ENCODE data around the gene ARL2.

Gene ARL2

DNA sequence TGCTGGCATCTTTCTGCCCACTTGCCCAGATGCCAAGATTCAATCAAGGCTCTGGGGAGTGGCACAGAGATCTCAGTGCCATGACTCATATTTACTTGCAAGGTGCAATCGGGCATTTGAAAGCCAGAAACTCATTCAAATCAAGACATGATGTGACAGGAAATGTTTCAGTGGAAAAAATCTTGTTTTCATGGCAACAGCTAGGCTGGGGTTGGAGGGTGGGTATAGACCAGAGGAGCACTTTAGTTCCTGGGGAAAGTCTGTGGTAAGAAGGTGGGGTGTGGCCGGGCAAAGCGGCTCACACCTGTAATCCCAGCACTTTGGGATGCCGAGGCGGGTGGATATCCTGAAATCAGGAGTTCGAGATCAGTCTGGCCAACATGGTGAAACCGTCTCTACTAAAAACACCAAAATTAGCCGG lies 43.2 kb upstream of the ARL2 start:
- peaks cover 13% of the 10 kb centered on the region for H3F3A ChIP-seq (ENCODE audit: control insufficient read depth, insufficient read depth)
- TF ChIP-seq, protein P1, sequence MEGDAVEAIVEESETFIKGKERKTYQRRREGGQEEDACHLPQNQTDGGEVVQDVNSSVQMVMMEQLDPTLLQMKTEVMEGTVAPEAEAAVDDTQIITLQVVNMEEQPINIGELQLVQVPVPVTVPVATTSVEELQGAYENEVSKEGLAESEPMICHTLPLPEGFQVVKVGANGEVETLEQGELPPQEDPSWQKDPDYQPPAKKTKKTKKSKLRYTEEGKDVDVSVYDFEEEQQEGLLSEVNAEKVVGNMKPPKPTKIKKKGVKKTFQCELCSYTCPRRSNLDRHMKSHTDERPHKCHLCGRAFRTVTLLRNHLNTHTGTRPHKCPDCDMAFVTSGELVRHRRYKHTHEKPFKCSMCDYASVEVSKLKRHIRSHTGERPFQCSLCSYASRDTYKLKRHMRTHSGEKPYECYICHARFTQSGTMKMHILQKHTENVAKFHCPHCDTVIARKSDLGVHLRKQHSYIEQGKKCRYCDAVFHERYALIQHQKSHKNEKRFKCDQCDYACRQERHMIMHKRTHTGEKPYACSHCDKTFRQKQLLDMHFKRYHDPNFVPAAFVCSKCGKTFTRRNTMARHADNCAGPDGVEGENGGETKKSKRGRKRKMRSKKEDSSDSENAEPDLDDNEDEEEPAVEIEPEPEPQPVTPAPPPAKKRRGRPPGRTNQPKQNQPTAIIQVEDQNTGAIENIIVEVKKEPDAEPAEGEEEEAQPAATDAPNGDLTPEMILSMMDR (IDR thresholded peaks at IDR 0.05; ENCODE audit: low read depth, low read length, poor library complexity, severe bottlenecking), result no peak
- TF ChIP-seq EZH2phosphoT487 (IDR thresholded peaks at IDR 0.05; ENCODE audit: borderline replicate concordance, low read length), result no peak
- H3K27ac ChIP-seq (ENCODE audit: low read depth, low read length), result no peak overlapping the region

DNA sequence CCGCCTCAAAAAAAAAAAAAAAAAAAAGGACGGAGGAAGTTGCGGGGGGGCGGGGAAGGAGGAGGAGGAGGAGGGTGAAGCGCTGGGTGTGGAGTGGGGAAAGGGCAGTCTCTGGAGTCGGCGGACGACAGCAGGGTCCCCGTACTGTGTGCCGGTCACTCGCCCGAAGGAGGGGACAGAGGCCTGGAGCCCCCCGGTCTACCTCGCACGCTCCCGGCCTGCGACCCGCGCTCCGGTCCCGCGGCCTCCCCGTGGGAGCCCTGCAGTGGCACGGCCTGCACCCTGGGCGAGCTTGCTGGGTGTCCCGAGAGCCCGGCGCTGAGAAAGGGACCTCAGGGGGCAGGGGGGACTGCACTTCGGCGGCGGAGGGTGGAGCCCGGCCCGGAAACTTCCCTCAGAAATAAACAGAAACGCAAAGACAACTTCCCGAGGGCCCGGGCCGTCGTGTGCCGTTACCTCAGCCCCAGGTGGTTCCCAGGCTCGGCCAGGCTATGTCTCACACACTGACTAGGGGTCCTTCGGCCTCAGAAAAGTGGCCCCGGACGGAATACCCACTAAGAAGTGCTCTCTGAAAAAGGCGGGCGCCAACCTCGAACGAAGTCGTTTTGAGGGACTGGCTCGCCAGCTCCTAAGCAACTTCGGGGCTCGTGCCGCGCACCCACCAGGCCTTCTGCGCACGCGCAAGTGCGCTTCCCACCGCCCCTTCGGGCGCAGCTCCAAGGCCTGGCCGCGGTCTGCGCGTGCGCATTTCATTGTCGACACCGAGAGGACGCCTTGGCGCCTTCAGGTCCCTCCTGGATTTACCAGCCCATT lies 42.3 kb upstream of the ARL2 start, which contains the start of gene MAJIN:
TSS of gene MAJIN (minus strand) at position 688 of the 813 bp plus-strand sequence. CDS start 12,703 bp downstream, outside the sequence.
- H3F3A ChIP-seq (ENCODE audit: control insufficient read depth, insufficient read depth), result peaks cover 13% of the 10 kb centered on the region
- no peaks in the 10 kb centered on the region for H3K36me3 ChIP-seq (ENCODE audit: control insufficient read depth, low read length)
- H3K27me3 ChIP-seq (ENCODE audit: control insufficient read depth, low read length), result no peaks in the 10 kb centered on the region
- H3K79me2 ChIP-seq (ENCODE audit: control insufficient read depth, low read length), result no peaks in the 10 kb centered on the region
- H3K9me3 ChIP-seq (ENCODE audit: control insufficient read depth, insufficient read depth, low read length), result no peaks in the 10 kb centered on the region
- H3K27ac ChIP-seq (ENCODE audit: low read depth, low read length), result no peak within 1 kb of the TSS; the same call in 1 of the 2 replicates
- peaks cover 44% of the 10 kb centered on the region for H3K4me1 ChIP-seq (ENCODE audit: control insufficient read depth, low read length)
- H3K9me2 ChIP-seq (replicated peaks; ENCODE audit: control insufficient read depth, low read length), result no peaks in the 10 kb centered on the region
- no peak for TF ChIP-seq EZH2phosphoT487 (IDR thresholded peaks at IDR 0.05; ENCODE audit: borderline replicate concordance, low read length)
- TF ChIP-seq, protein P1 (IDR thresholded peaks at IDR 0.05; ENCODE audit: low read depth, low read length, poor library complexity, severe bottlenecking), result no peak
- H3K4me2 ChIP-seq (ENCODE audit: low read length), result peak within 1 kb of the TSS; percentile 54
- H4K20me1 ChIP-seq (ENCODE audit: control insufficient read depth, insufficient read depth, low read depth, low read length), result no peaks in the 10 kb centered on the region
- peak within 1 kb of the TSS; percentile 15; the same call in 1 of the 2 replicates for H3K4me3 ChIP-seq (ENCODE audit: low read length)

More for the DNA sequence above, 43.2 kb upstream of the ARL2 start:
- Histone ChIP-seq H3K27me3 (ENCODE audit: control insufficient read depth, low read length) (no peaks in the 10 kb centered on the region), H3K9me3 (ENCODE audit: control insufficient read depth, insufficient read depth, low read length) (no peaks in the 10 kb centered on the region), H3K4me2 (ENCODE audit: low read length) (no peak overlapping the region), H3K79me2 (ENCODE audit: control insufficient read depth, low read length) (no peaks in the 10 kb centered on the region), H3K9me2 (replicated peaks; ENCODE audit: control insufficient read depth, low read length) (no peaks in the 10 kb centered on the region), H3K36me3 (ENCODE audit: control insufficient read depth, low read length) (no peaks in the 10 kb centered on the region), H4K20me1 (ENCODE audit: control insufficient read depth, insufficient read depth, low read depth, low read length) (no peaks in the 10 kb centered on the region), H3K4me1 (ENCODE audit: control insufficient read depth, low read length) (peaks cover 41% of the 10 kb centered on the region), H3K4me3 (ENCODE audit: low read length) (no peak overlapping the region)

DNA sequence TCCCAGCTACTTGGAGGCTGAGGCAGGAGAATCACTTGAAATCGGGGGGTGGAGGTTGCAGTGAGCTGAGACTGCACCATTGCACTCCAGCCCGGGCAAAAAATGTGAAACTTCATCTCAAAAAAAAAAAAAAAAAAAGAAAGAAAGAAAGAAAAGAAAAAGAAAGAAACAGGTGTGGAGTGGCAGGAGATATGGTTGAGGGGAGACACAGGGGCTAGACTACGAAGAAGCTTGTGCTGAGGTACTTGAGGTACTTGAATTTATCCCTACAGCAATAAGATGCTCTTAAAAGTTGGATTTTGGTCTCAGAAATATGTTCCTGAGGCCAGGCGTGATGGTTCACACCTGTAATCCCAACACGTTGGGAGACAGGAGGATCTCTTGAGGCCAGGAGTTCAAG lies 39.8 kb upstream of the ARL2 start:
- no peaks in the 10 kb centered on the region for H3K27me3 ChIP-seq (ENCODE audit: control insufficient read depth, low read length)
- no peaks in the 10 kb centered on the region for H3K9me2 ChIP-seq (replicated peaks; ENCODE audit: control insufficient read depth, low read length)
- H3K4me2 ChIP-seq (ENCODE audit: low read length), result peak overlapping the region; percentile 62
- H3K9me3 ChIP-seq (ENCODE audit: control insufficient read depth, insufficient read depth, low read length), result no peaks in the 10 kb centered on the region
- H3K4me1 ChIP-seq (ENCODE audit: control insufficient read depth, low read length), result peaks cover 54% of the 10 kb centered on the region
- H4K20me1 ChIP-seq (ENCODE audit: control insufficient read depth, insufficient read depth, low read depth, low read length), result no peaks in the 10 kb centered on the region
- no peaks in the 10 kb centered on the region for H3K79me2 ChIP-seq (ENCODE audit: control insufficient read depth, low read length)
- H3K36me3 ChIP-seq (ENCODE audit: control insufficient read depth, low read length), result no peaks in the 10 kb centered on the region
- peak overlapping the region; percentile 65 for H3K27ac ChIP-seq (ENCODE audit: low read depth, low read length)
- TF ChIP-seq, protein P1 (IDR thresholded peaks at IDR 0.05; ENCODE audit: low read depth, low read length, poor library complexity, severe bottlenecking), result no peak
- TF ChIP-seq EZH2phosphoT487 (IDR thresholded peaks at IDR 0.05; ENCODE audit: borderline replicate concordance, low read length), result no peak
- H3K4me3 ChIP-seq (ENCODE audit: low read length), result peak overlapping the region; percentile 60
- H3F3A ChIP-seq (ENCODE audit: control insufficient read depth, insufficient read depth), result peaks cover 16% of the 10 kb centered on the region
